Smooth muscle cell (in vitro differentiated cells): ENCODE measurements around the gene PCDH9. TPM values are rescaled to one million over a fixed set of nuclear protein-coding genes. Genes with fewer than 3 reads are reported as not detected.

Source experiments
- DNase-seq: peaks from one replicate; lab custom pipeline; 2025; ENCODE audit not compliant: unreplicated experiment; lab: John Stamatoyannopoulos, UW
- H2AFZ ChIP-seq: fragments of 200-600 bp; sonication (generic); 2 replicates; pipeline ENCODE4 v1.6.0; 2016; ENCODE audit warnings: antibody characterized with exemption, low read depth, mild to moderate bottlenecking
- H3F3A ChIP-seq: fragments of 200-600 bp; sonication (generic); 2 replicates; pipeline ENCODE4 v1.6.0; 2017; ENCODE audit warnings: antibody characterized with exemption, low read depth
- H3K27ac ChIP-seq: fragments of 200-600 bp; sonication (generic); 2 replicates; pipeline ENCODE4 v1.5.1; 2016; ENCODE audit warnings: low read depth, mild to moderate bottlenecking
- H3K27me3 ChIP-seq: fragments of 200-600 bp; sonication (generic); 2 replicates; pipeline ENCODE4 v1.6.1; 2016; ENCODE audit warnings: low read depth, mild to moderate bottlenecking
- H3K36me3 ChIP-seq: fragments of 200-600 bp; sonication (generic); 2 replicates; pipeline ENCODE4 v1.5.1; 2016; ENCODE audit warnings: low read depth
- H3K4me1 ChIP-seq: fragments of 200-600 bp; sonication (generic); 2 replicates; pipeline ENCODE4 v1.5.1; 2016; ENCODE audit warnings: low read depth
- H3K4me2 ChIP-seq: fragments of 200-600 bp; sonication (generic); 2 replicates; pipeline ENCODE4 v1.6.0; 2016; ENCODE audit warnings: mild to moderate bottlenecking
- H3K4me3 ChIP-seq: fragments of 200-600 bp; sonication (generic); 2 replicates; pipeline ENCODE4 v1.5.1; 2016; ENCODE audit warnings: mild to moderate bottlenecking
- H3K79me2 ChIP-seq: fragments of 200-600 bp; sonication (generic); 2 replicates; pipeline ENCODE4 v1.6.0; 2016; ENCODE audit warnings: low read depth, mild to moderate bottlenecking
- H3K9ac ChIP-seq: fragments of 200-600 bp; sonication (generic); 2 replicates; pipeline ENCODE4 v1.6.0; 2016; ENCODE audit warnings: low read depth
- H3K9me3 ChIP-seq: fragments of 200-600 bp; sonication (generic); replicated peaks from 2 replicates; pipeline ENCODE4 v1.5.1; 2016; ENCODE audit warnings: low read depth
- H4K20me1 ChIP-seq: fragments of 200-600 bp; sonication (generic); 2 replicates; pipeline ENCODE4 v1.6.0; 2016; ENCODE audit warnings: low read depth
- CTCF ChIP-seq: fragments of 200-600 bp; sonication (generic); IDR thresholded peaks from 2 replicates; pipeline ENCODE4 v1.5.1; 2017; ENCODE audit warnings: borderline replicate concordance, mild to moderate bottlenecking, antibody characterized with exemption; ENCODE audit not compliant: insufficient read depth, poor library complexity, severe bottlenecking
- WGBS: methylation state at CpG from one replicate; pipeline ENCODE4 v1.1.7; 2016; ENCODE audit warnings: low lambda C conversion rate; 5-methylcytosine and 5-hydroxymethylcytosine counted together
- polyA plus RNA-seq: library from polyadenylated mRNA; unstranded; fragments of >200 nt; fragmentation: Nextera tagmentation; extraction: Ambion mirVana; gene quantifications from 2 replicates; pipeline ENCODE4 v1.2.1, GENCODE V29; 2016
- total RNA-seq: library from RNA; depleted of rRNA; stranded (reverse); fragments of >200 nt; gene quantifications from 2 replicates; pipeline ENCODE4 v1.2.3, GENCODE V29; 2014

The PCDH9 gene
- total and polyA plus RNA-seq, 2 experiments from 2014 or later: 0.65 to 1.9 TPM

- Histone ChIP-seq H3K79me2 (no peaks in the 10 kb centered on the region), H3K4me2 (no peak overlapping the region), H3K9me3 (no peaks in the 10 kb centered on the region), H3K27me3 (no peaks in the 10 kb centered on the region), H2AFZ (no peak overlapping the region), H3F3A (no peaks in the 10 kb centered on the region), H3K4me1 (no peaks in the 10 kb centered on the region), H3K4me3 (no peak overlapping the region), H3K9ac (no peak overlapping the region), H3K36me3 (no peaks in the 10 kb centered on the region), H4K20me1 (no peaks in the 10 kb centered on the region), H3K27ac (no peak overlapping the region)
- WGBS: 94% methylated on average over 3 of the region's 3 CpGs
- DNase-seq: no peak
- no peak for TF ChIP-seq CTCF
These were observed 672.8 kb downstream of the PCDH9 start for GRCh38 chr13:66557357-66557756.

- H3K27me3 ChIP-seq: no peaks in the 10 kb centered on the region
- H3K9me3 ChIP-seq: no peaks in the 10 kb centered on the region
- H3F3A ChIP-seq: no peaks in the 10 kb centered on the region
- H4K20me1 ChIP-seq: no peaks in the 10 kb centered on the region
- H3K36me3 ChIP-seq: no peaks in the 10 kb centered on the region
- no peaks in the 10 kb centered on the region for H3K79me2 ChIP-seq
- H2AFZ ChIP-seq: no peak overlapping the region
- no peak overlapping the region for H3K4me3 ChIP-seq
- no peak for TF ChIP-seq CTCF
- H3K4me2 ChIP-seq: no peak overlapping the region
- H3K9ac ChIP-seq: no peak overlapping the region
- H3K4me1 ChIP-seq: no peaks in the 10 kb centered on the region
- H3K27ac ChIP-seq: no peak overlapping the region
- no peak for DNase-seq
These were observed 673.8 kb downstream of the PCDH9 start for GRCh38 chr13:66556306-66556705.

GRCh38 chr13:66553391-66553790 lies 676.7 kb downstream of the PCDH9 start:
- no peak overlapping the region for H3K27ac ChIP-seq
- no peak overlapping the region for H2AFZ ChIP-seq
- DNase-seq: no peak
- no peak overlapping the region for H3K4me3 ChIP-seq
- no peaks in the 10 kb centered on the region for H3K27me3 ChIP-seq
- H3K79me2 ChIP-seq: no peaks in the 10 kb centered on the region
- no peaks in the 10 kb centered on the region for H3K36me3 ChIP-seq
- H3K4me2 ChIP-seq: no peak overlapping the region
- 100% methylated on average over 2 of the region's 2 CpGs for WGBS
- H4K20me1 ChIP-seq: no peaks in the 10 kb centered on the region
- H3K4me1 ChIP-seq: no peaks in the 10 kb centered on the region
- no peak for TF ChIP-seq CTCF
- H3K9me3 ChIP-seq: no peaks in the 10 kb centered on the region
- H3K9ac ChIP-seq: no peak overlapping the region
- H3F3A ChIP-seq: no peaks in the 10 kb centered on the region

GRCh38 chr13:66551128-66551527 lies 679.0 kb downstream of the PCDH9 start:
- DNase-seq: no peak
- H2AFZ ChIP-seq: no peak overlapping the region

More at GRCh38 chr13:66551128-66551527, 679.0 kb downstream of the PCDH9 start:
- TF ChIP-seq CTCF: no peak
- WGBS: 83% methylated on average over 4 of the region's 4 CpGs
- Histone ChIP-seq H3K9me3 (no peaks in the 10 kb centered on the region), H3K79me2 (no peaks in the 10 kb centered on the region), H3K27ac (no peak overlapping the region), H4K20me1 (no peaks in the 10 kb centered on the region), H3K27me3 (no peaks in the 10 kb centered on the region), H3K9ac (no peak overlapping the region), H3K4me1 (no peaks in the 10 kb centered on the region), H3F3A (no peaks in the 10 kb centered on the region), H3K4me2 (no peak overlapping the region), H3K4me3 (no peak overlapping the region), H3K36me3 (no peaks in the 10 kb centered on the region)
